PC-3 (cell line): ENCODE results near the gene MRPL48.

Source experiments
- CTCF ChIP-seq: fragments of 300-600 bp; sonication (generic); conservative IDR thresholded peaks from 2 replicates; pipeline ENCODE4 v1.5.1; 2017; ENCODE audit warnings: antibody characterized with exemption, low read depth, mild to moderate bottlenecking, low read length
- EZH2 ChIP-seq: fragments of 300-600 bp; sonication (generic); IDR thresholded peaks from one replicate; pipeline ENCODE4 v1.6.1; 2017; ENCODE audit warnings: antibody characterized with exemption, mild to moderate bottlenecking, low read length; ENCODE audit not compliant: unreplicated experiment
- EZH2phosphoT487 ChIP-seq: fragments of 300-600 bp; sonication (generic); IDR thresholded peaks from 2 replicates; pipeline ENCODE4 v1.6.1; 2018; ENCODE audit warnings: mild to moderate bottlenecking, antibody characterized with exemption, low read length, borderline replicate concordance

- no peak for TF ChIP-seq CTCF
- TF ChIP-seq EZH2phosphoT487: no peak
- TF ChIP-seq EZH2: no peak
These were observed 20.9 kb upstream of the MRPL48 start for GRCh38 chr11:73766763-73767162.
